SK-N-SH treated with all-trans-retinoic acid at 6 μM for 48 hours (cell line): ENCODE data around the gene NTN1.

ENCODE experiments used
- CSDC2 ChIP-seq: fragments of 250-450 bp; sonication (Bioruptor Pico); IDR thresholded peaks from 2 replicates; pipeline ENCODE4 v1.5.0; 2020; ENCODE audit warnings: mild to moderate bottlenecking, moderate library complexity
- ISL1 ChIP-seq: fragments of 250-450 bp; sonication (Bioruptor Pico); IDR thresholded peaks from 2 replicates; pipeline ENCODE4 v2.1.2; 2022; ENCODE audit warnings: mild to moderate bottlenecking, moderate library complexity

- TF ChIP-seq CSDC2 (CRISPR knock-in tag): no peak
- TF ChIP-seq ISL1 (CRISPR knock-in tag): no peak
Measured at GRCh38 chr17:9044772-9045463, 23.6 kb downstream of the NTN1 start.
